Natural killer cell (primary cell): ENCODE results near the gene KEAP1. TPM values are rescaled to one million over a fixed set of nuclear protein-coding genes. Genes with fewer than 3 reads are reported as not detected.

Experiments used
- ATAC-seq, 3 donors: fragments of 150-1000 bp in 2 of 3; fragments of 200-7000 bp in 1 of 3; cut with Tn5 transposase; 1 replicate in 1 of 3; 2 replicates in 2 of 3; pipeline ENCODE4 v1.10.0; 2021; ENCODE audit warnings: mild to moderate bottlenecking in 2 of 3, moderate library complexity in 2 of 3
- DNase-seq, 2 donors: peaks; one replicate each; pipeline versions ENCODE4 v3.0.0 to v3.0.0-alpha.2; 2013 to 2021; ENCODE audit warnings: mixed read lengths in 1 of 2
- H3K27ac ChIP-seq: one replicate; pipeline ENCODE4 v1.5.1; 2013; ENCODE audit warnings: mild to moderate bottlenecking, low read length
- H3K27me3 ChIP-seq: one replicate; pipeline ENCODE4 v1.6.1; 2013; ENCODE audit warnings: low read length; ENCODE audit not compliant: control insufficient read depth, insufficient read depth
- H3K36me3 ChIP-seq: one replicate; pipeline ENCODE4 v1.6.1; 2013; ENCODE audit warnings: low read length; ENCODE audit not compliant: control insufficient read depth, insufficient read depth
- H3K4me1 ChIP-seq: one replicate; pipeline ENCODE4 v1.6.1; 2013; ENCODE audit warnings: low read length; ENCODE audit not compliant: control insufficient read depth, insufficient read depth
- H3K4me3 ChIP-seq: one replicate; pipeline ENCODE4 v1.5.1; 2013; ENCODE audit warnings: low read length
- H3K9me3 ChIP-seq: one replicate; pipeline ENCODE4 v1.6.1; 2013; ENCODE audit warnings: low read length; ENCODE audit not compliant: control insufficient read depth, insufficient read depth
- H3K27ac Mint-ChIP-seq, 2 donors: one replicate each; pipeline ENCODE4 v1.8.0; 2022; ENCODE audit warnings: mild to moderate bottlenecking in 2 of 2, mixed read lengths in 2 of 2, moderate library complexity in 1 of 2
- H3K27me3 Mint-ChIP-seq, 2 donors: one replicate each; pipeline ENCODE4 v1.8.0; 2022; ENCODE audit warnings: low read depth in 2 of 2, mixed read lengths in 2 of 2
- H3K36me3 Mint-ChIP-seq: one replicate; pipeline ENCODE4 v1.8.0; 2022; ENCODE audit warnings: mixed read lengths
- H3K4me1 Mint-ChIP-seq, 2 donors: one replicate each; pipeline ENCODE4 v1.8.0; 2022; ENCODE audit warnings: mixed read lengths in 2 of 2
- H3K4me3 Mint-ChIP-seq: one replicate; pipeline ENCODE4 v1.8.0; 2022; ENCODE audit warnings: mild to moderate bottlenecking, moderate library complexity, mixed read lengths
- H3K9me3 Mint-ChIP-seq, 2 donors: one replicate each; pipeline ENCODE4 v1.8.0; 2022; ENCODE audit warnings: mixed read lengths in 2 of 2
- CTCF ChIP-seq: fragments of 200-600 bp; IDR thresholded peaks from one replicate; pipeline ENCODE4 v1.8.0; 2022; ENCODE audit warnings: antibody characterized with exemption
- WGBS: methylation state at CpG from one replicate; pipeline ENCODE4 v1.1.7; 2013; ENCODE audit warnings: missing lambda C conversion rate; ENCODE audit not compliant: insufficient coverage; 5-methylcytosine and 5-hydroxymethylcytosine counted together
- intact Hi-C: fragments of 100-400 bp; cut with micrococcal nuclease; formaldehyde crosslinking; loops from one replicate; pipeline ENCODE4 v1.14.2; 2022
- total RNA-seq, 4 donors: library from RNA; stranded (reverse); fragments of 120-200 nt in 1 of 4; gene quantifications; one replicate each; pipeline versions ENCODE4 v1.2.3 to v1.2.4, GENCODE V29; 2013 to 2022

The KEAP1 gene
- total RNA-seq, 3 donors from 2014 or later (not counting 1 experiment from before 2014, with no cell fraction given) = 28.1 to 39.4 (median 34.6) TPM

DNA sequence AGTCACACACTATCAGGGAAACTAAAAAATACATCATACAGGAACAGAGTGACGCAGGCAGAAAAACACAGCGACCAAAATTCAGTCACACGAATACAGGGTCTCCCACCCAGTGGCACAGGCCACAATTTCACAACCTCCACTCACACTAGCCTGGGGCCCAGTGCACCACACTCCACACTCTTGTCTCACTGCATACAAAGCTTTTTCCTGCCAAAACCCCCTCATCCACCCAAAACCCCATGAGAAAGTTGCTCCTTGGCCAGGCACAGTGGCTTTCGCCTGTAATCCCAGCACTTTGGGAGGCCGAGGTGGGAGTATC lies 12.9 kb upstream of the KEAP1 start:
- H3K27me3 ChIP-seq = peaks cover 2% of the 10 kb centered on the region
- 54% methylated on average over 5 of the region's 5 CpGs for WGBS
- peak; percentile 82 for DNase-seq

DNA sequence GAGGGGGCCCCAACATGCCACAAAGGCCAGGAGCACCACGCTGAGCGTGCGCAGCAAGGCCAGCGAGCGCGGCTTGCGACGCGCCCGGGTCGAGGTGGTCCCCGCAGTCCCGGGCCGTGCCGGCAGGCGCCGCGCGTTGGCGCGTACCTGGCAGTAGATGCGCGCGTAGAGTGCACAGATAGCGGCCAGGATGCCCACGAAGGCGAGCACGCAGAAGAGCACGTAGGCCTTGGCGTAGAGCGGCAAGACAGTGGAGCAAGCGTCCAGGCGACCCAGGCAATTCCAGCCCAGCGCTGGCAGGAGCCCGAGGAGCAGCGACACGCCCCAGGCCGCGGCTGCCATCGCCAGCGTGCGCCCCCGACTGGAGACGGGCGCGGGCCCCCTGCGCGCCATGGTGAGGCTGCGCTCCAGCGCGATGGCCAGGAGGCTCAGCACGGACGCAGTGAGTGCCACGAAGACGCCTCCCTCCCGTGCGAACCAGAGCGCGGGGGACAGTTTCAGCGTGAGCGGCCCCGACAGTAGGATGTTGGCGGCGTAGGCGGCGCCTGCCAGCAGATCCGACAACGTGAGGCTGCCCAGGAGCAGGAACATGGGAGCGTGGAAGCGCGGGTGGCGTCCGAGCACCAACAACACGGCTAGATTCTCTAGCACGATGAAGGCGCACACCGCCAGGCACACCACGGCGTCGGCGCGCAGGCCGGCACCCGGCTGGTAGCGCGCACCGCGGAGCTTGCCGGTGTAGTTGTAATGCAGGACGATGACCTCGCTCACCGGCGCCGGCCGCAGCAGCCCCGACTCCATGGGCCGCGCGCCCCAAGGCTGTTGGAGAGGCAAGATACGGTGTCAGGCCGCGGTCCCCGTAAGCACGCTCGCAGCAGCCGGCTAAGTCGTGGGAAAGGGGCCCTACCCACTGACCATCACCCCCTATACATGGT lies 11.3 kb upstream of the KEAP1 start:
- H3K4me1 ChIP-seq = peaks cover 79% of the 10 kb centered on the region
- ATAC-seq = peak in 1 of 3 donors; percentile 8

More for the DNA sequence above, 12.9 kb upstream of the KEAP1 start:
- peak overlapping the region; percentile 86 to 91 for H3K27ac Mint-ChIP-seq
- intact Hi-C loops = loop anchor here (1.0 to 2.0 kb wide), 2 partner anchors 50 to 411 kb away; partner anchors contain the start of gene KRI1
- Histone ChIP-seq H3K9me3 (no peaks in the 10 kb centered on the region), H3K27ac (peak overlapping the region; percentile 92), H3K36me3 (peaks cover 28% of the 10 kb centered on the region), H3K4me3 (peak overlapping the region; percentile 97), H3K4me1 (peaks cover 79% of the 10 kb centered on the region)
- ATAC-seq = peak; percentile 55 to 82 (median 68)
- peaks cover 0 to 3% of the 10 kb centered on the region in 2 donors for H3K27me3 Mint-ChIP-seq
- H3K4me1 Mint-ChIP-seq = peaks cover 59% of the 10 kb centered on the region in 2 donors
- peaks cover 17% of the 10 kb centered on the region for H3K36me3 Mint-ChIP-seq
- peak overlapping the region; percentile 81 for H3K4me3 Mint-ChIP-seq
- H3K9me3 Mint-ChIP-seq = no peaks in the 10 kb centered on the region
- TF ChIP-seq CTCF = no peak

GRCh38 chr19:10513223-10513622 lies 10.1 kb upstream of the KEAP1 start:
- no peaks in the 10 kb centered on the region for H3K9me3 Mint-ChIP-seq
- intact Hi-C loops = loop anchor here (5.0 kb wide), 1 partner anchor 221 kb away; no protein-coding TSS in a partner anchor
- H3K4me3 Mint-ChIP-seq = peak overlapping the region; percentile 81
- H3K27me3 ChIP-seq = peaks cover 2% of the 10 kb centered on the region
- no peak for DNase-seq
- H3K9me3 ChIP-seq = no peaks in the 10 kb centered on the region
- 66% methylated on average over 7 of the region's 7 CpGs for WGBS
- H3K36me3 Mint-ChIP-seq = peaks cover 17% of the 10 kb centered on the region
- H3K4me1 ChIP-seq = peaks cover 79% of the 10 kb centered on the region
- H3K4me1 Mint-ChIP-seq = peaks cover 44 to 53% of the 10 kb centered on the region in 2 donors
- peaks cover 36% of the 10 kb centered on the region for H3K36me3 ChIP-seq
- H3K27me3 Mint-ChIP-seq = peaks cover 0 to 3% of the 10 kb centered on the region in 2 donors
- H3K27ac Mint-ChIP-seq = peak overlapping the region; percentile 86 to 91
- no peak for TF ChIP-seq CTCF
- ATAC-seq = no peak
- peak overlapping the region; percentile 22 for H3K27ac ChIP-seq
- H3K4me3 ChIP-seq = no peak overlapping the region

More for the DNA sequence above, 11.3 kb upstream of the KEAP1 start:
- TF ChIP-seq CTCF = no peak
- H3K27ac Mint-ChIP-seq = peak overlapping the region; percentile 86 to 91
- peak overlapping the region; percentile 97 for H3K4me3 ChIP-seq
- intact Hi-C loops = loop anchor here (5.0 kb wide), 1 partner anchor 222 kb away; no protein-coding TSS in a partner anchor
- peak overlapping the region; percentile 81 for H3K4me3 Mint-ChIP-seq
- peaks cover 17% of the 10 kb centered on the region for H3K36me3 Mint-ChIP-seq
- peaks cover 2% of the 10 kb centered on the region for H3K27me3 ChIP-seq
- H3K27ac ChIP-seq = peak overlapping the region; percentile 92
- WGBS = 5% methylated on average over 103 of the region's 107 CpGs
- peak; percentile 64 to 74 for DNase-seq
- no peaks in the 10 kb centered on the region for H3K9me3 ChIP-seq
- H3K9me3 Mint-ChIP-seq = no peaks in the 10 kb centered on the region
- H3K36me3 ChIP-seq = peaks cover 36% of the 10 kb centered on the region
- peaks cover 0 to 3% of the 10 kb centered on the region in 2 donors for H3K27me3 Mint-ChIP-seq
- peaks cover 47 to 55% of the 10 kb centered on the region in 2 donors for H3K4me1 Mint-ChIP-seq
